SK-N-SH (cell line): Measurements from ENCODE around the gene ZSWIM5. TPM values are rescaled to one million over a fixed set of nuclear protein-coding genes. Genes with fewer than 3 reads are reported as not detected.

Source experiments
- CTCF ChIA-PET: fragments of 300-600, 350-600 bp; formaldehyde crosslinking; extraction: SDS; loops from one replicate; lab custom pipeline; 2021; lab: Yijun Ruan, JAX
- POLR2A ChIA-PET: fragments of 350-600 bp; sonication (Branson Sonifier 250); formaldehyde crosslinking; extraction: SDS; loops from one replicate; lab custom pipeline; 2020; ENCODE audit warnings: antibody characterized with exemption, inconsistent platforms; lab: Yijun Ruan, JAX
- DNase-seq: peaks from one replicate; pipeline ENCODE4 v3.0.0; 2012
- H2AFZ ChIP-seq: fragments of 200-600 bp; sonication (generic); 2 replicates; pipeline ENCODE4 v1.8.1; 2016; ENCODE audit warnings: antibody characterized with exemption, mild to moderate bottlenecking, low read depth
- H3F3A ChIP-seq: fragments of 200-600 bp; sonication (generic); replicated peaks from 2 replicates; pipeline ENCODE3; 2016; ENCODE audit warnings: antibody characterized with exemption, mild to moderate bottlenecking; ENCODE audit not compliant: insufficient read depth
- H3K27ac ChIP-seq, 2 experiments: fragments of 200-500 bp in 1 of 2; fragments of 200-600 bp in 1 of 2; sonication (Bioruptor generic) in 1 of 2; sonication (generic), shearing (Covaris generic) in 1 of 2; 2 replicates each; pipeline versions ENCODE4 v1.5.1 to v1.6.1; 2014 to 2016; ENCODE audit warnings: low read depth in 2 of 2, inconsistent platforms in 1 of 2, low read length in 1 of 2, mild to moderate bottlenecking in 1 of 2, mixed read lengths in 1 of 2
- H3K27me3 ChIP-seq: fragments of 200-600 bp; sonication (generic), shearing (Covaris generic); 2 replicates; pipeline ENCODE4 v1.6.1; 2016; ENCODE audit warnings: mixed run types; ENCODE audit not compliant: insufficient read depth
- H3K36me3 ChIP-seq, 2 experiments: fragments of 200-500 bp in 1 of 2; fragments of 200-600 bp in 1 of 2; sonication (Bioruptor generic) in 1 of 2; sonication (generic) in 1 of 2; replicated peaks in 1 of 2; 2 replicates each; pipeline versions ENCODE3 to v1.5.1; 2014 to 2016; ENCODE audit warnings: low read length in 1 of 2, mild to moderate bottlenecking in 1 of 2; ENCODE audit not compliant: insufficient read depth in 2 of 2, control insufficient read depth in 1 of 2
- H3K4me1 ChIP-seq, 2 experiments: fragments of 200-500 bp in 1 of 2; fragments of 200-600 bp in 1 of 2; sonication (Bioruptor generic) in 1 of 2; sonication (generic), shearing (Covaris generic) in 1 of 2; 2 replicates each; pipeline versions ENCODE4 v1.5.1 to v1.6.1; 2014 to 2016; ENCODE audit warnings: low read depth in 1 of 2, low read length in 1 of 2, mixed run types in 1 of 2; ENCODE audit not compliant: insufficient read depth in 2 of 2, control insufficient read depth in 1 of 2
- H3K4me2 ChIP-seq: fragments of 200-600 bp; sonication (generic), shearing (Covaris generic); 2 replicates; pipeline ENCODE4 v1.6.1; 2017; ENCODE audit warnings: mixed run types
- H3K4me3 ChIP-seq, 2 experiments: fragments of 200-500 bp in 1 of 2; fragments of 200-600 bp in 1 of 2; sonication (Bioruptor generic) in 1 of 2; sonication (generic), shearing (Covaris generic) in 1 of 2; 2 replicates each; pipeline versions ENCODE4 v1.5.1 to v1.8.1; 2014 to 2016; ENCODE audit warnings: low read depth in 2 of 2, inconsistent platforms in 1 of 2, low read length in 1 of 2, mild to moderate bottlenecking in 1 of 2, mixed read lengths in 1 of 2, moderate library complexity in 1 of 2
- H3K79me2 ChIP-seq: fragments of 200-600 bp; sonication (generic); 2 replicates; pipeline ENCODE4 v1.8.1; 2017; ENCODE audit warnings: mild to moderate bottlenecking; ENCODE audit not compliant: insufficient read depth
- H3K9ac ChIP-seq: fragments of 200-600 bp; sonication (generic); 2 replicates; pipeline ENCODE4 v1.6.1; 2017; ENCODE audit warnings: mixed run types
- H3K9me2 ChIP-seq: fragments of 200-600 bp; sonication (generic); 2 replicates; pipeline ENCODE4 v1.6.1; 2017; ENCODE audit warnings: mixed run types
- H3K9me3 ChIP-seq: fragments of 200-600 bp; sonication (generic); 2 replicates; pipeline ENCODE4 v1.6.1; 2017; ENCODE audit warnings: mixed run types, mild to moderate bottlenecking, moderate library complexity
- H4K20me1 ChIP-seq: fragments of 200-600 bp; sonication (generic); 2 replicates; pipeline ENCODE4 v1.6.1; 2017; ENCODE audit warnings: mild to moderate bottlenecking, mixed run types; ENCODE audit not compliant: insufficient read depth
- FOXM1 ChIP-seq: IDR thresholded peaks from 2 replicates; pipeline ENCODE4 v1.4.0; 2012; ENCODE audit warnings: low read depth, mild to moderate bottlenecking
- JUND ChIP-seq: IDR thresholded peaks from 2 replicates; pipeline ENCODE4 v1.4.0; 2012
- MEF2A ChIP-seq: IDR thresholded peaks from 2 replicates; pipeline ENCODE4 v1.4.0; 2012; ENCODE audit warnings: low read depth, borderline replicate concordance
- NFIC ChIP-seq: IDR thresholded peaks from 2 replicates; pipeline ENCODE4 v1.4.0; 2012; ENCODE audit warnings: borderline replicate concordance
- PBX3 ChIP-seq: IDR thresholded peaks from 2 replicates; pipeline ENCODE4; 2012
- REST ChIP-seq: IDR thresholded peaks from 2 replicates; pipeline ENCODE4 v1.6.1; 2012; ENCODE audit warnings: mild to moderate bottlenecking, low read depth, low read length, moderate library complexity
- RFX5 ChIP-seq: IDR thresholded peaks from 2 replicates; pipeline ENCODE4 v1.6.1; 2012; ENCODE audit warnings: mild to moderate bottlenecking, improper control_type of control experiment, low read length
- RXRA ChIP-seq: IDR thresholded peaks from 2 replicates; pipeline ENCODE4 v1.4.0; 2012; ENCODE audit warnings: low read depth, mild to moderate bottlenecking, borderline replicate concordance
- SIN3A ChIP-seq: IDR thresholded peaks from 2 replicates; pipeline ENCODE4 v1.6.1; 2012; ENCODE audit warnings: low read depth, mild to moderate bottlenecking, low read length, moderate library complexity, borderline replicate concordance
- SMC3 ChIP-seq: IDR thresholded peaks from 2 replicates; pipeline ENCODE4 v1.6.1; 2012; ENCODE audit warnings: low read depth, low read length, improper control_type of control experiment
- TCF12 ChIP-seq: IDR thresholded peaks from 2 replicates; pipeline ENCODE4 v1.4.0; 2012
- USF1 ChIP-seq: IDR thresholded peaks from 2 replicates; pipeline ENCODE4 v1.4.0; 2012; ENCODE audit warnings: low read depth, borderline replicate concordance
- USF2 ChIP-seq: fragments of 150-350 bp; IDR thresholded peaks from 2 replicates; pipeline ENCODE4 v1.6.1; 2017; ENCODE audit warnings: antibody characterized with exemption, low read length, low read depth, borderline replicate concordance
- whole genome bisulfite sequencing: methylation state at CpG from one replicate; pipeline ENCODE4 v1.1.6; 2017; ENCODE audit warnings: low lambda C conversion rate; 5-methylcytosine and 5-hydroxymethylcytosine counted together
- polyA plus RNA-seq, 3 experiments: library from polyadenylated mRNA; depleted of rRNA; stranded (reverse); fragments of >200 nt; gene quantifications; 2 replicates each; pipeline ENCODE4 v1.2.3, GENCODE V29; 2012

The ZSWIM5 gene
- polyA plus RNA-seq, 1 of the 3 experiments (the other 2 are of a cell fraction), result 0.07 TPM

- TF ChIP-seq USF2, result no peak
Measured at GRCh38 chr1:45010855-45011811, 195.3 kb downstream of the ZSWIM5 start, which contains the start of gene HECTD3 (continued).

- peak overlapping the region; percentile 93 to 96 for H3K4me3 ChIP-seq
- H3K4me1 ChIP-seq, result peaks cover 6 to 36% of the 10 kb centered on the region in 2 experiments
- no peak; the same call in 1 of the 2 replicates for TF ChIP-seq SIN3A
- TF ChIP-seq MEF2A, result no peak
- TF ChIP-seq USF1, result no peak
- no peak for TF ChIP-seq SMC3
- no peak for TF ChIP-seq TCF12
- no peak for TF ChIP-seq FOXM1
- TF ChIP-seq RFX5, result no peak
- TF ChIP-seq JUND, result no peak
- no peak for TF ChIP-seq REST
- no peak for TF ChIP-seq NFIC
- TF ChIP-seq RXRA, result no peak
- TF ChIP-seq PBX3, result no peak
- WGBS, result 29% methylated on average over 12 of the region's 41 CpGs
- H3K9ac ChIP-seq, result peak overlapping the region; percentile 68
- H3K27me3 ChIP-seq, result no peaks in the 10 kb centered on the region
- CTCF ChIA-PET, result interaction anchor here (0.6 to 13.4 kb wide), 16 partner anchors 9 to 677 kb away, joined by 3 to 470 read pairs (median 4); partner anchors contain the start of genes BTBD19 and PTCH2
- H3K4me2 ChIP-seq, result peak overlapping the region; percentile 99
- H3K79me2 ChIP-seq, result peaks cover 39% of the 10 kb centered on the region; the same call in 1 of the 2 replicates
- DNase-seq, result peak; percentile 56
- H4K20me1 ChIP-seq, result no peaks in the 10 kb centered on the region
- peak overlapping the region; percentile 100 for H2AFZ ChIP-seq
- H3K36me3 ChIP-seq, result peaks cover 9 to 48% of the 10 kb centered on the region in 2 experiments
- H3K9me3 ChIP-seq, result no peaks in the 10 kb centered on the region
- peaks cover 5% of the 10 kb centered on the region for H3F3A ChIP-seq
- POLR2A ChIA-PET, result interaction anchor here (0.6 to 4.6 kb wide), 11 partner anchors 86 to 511 kb away, joined by 3 to 50 read pairs (median 6); partner anchors contain the start of genes MUTYH, PLK3, PRDX1 and PTCH2
- H3K9me2 ChIP-seq, result no peaks in the 10 kb centered on the region
- H3K27ac ChIP-seq, result peak overlapping the region in 1 of 2 experiments; percentile 86; a peak in 1 of 4 replicates
Measured at GRCh38 chr1:45009956-45010854, 196.2 kb downstream of the ZSWIM5 start.
